ENCODE results near the gene RSPO3. TPM values are rescaled to one million over a fixed set of nuclear protein-coding genes. Genes with fewer than 3 reads are reported as not detected.

Gene RSPO3
- total RNA-seq, 3 donors from 2014 or later = 1.5 to 12.0 (median 9.1) TPM

- no peaks in the 10 kb centered on the region for H3K36me3 ChIP-seq (ENCODE audit: low read depth)
- no peak for TF ChIP-seq CTCF (IDR thresholded peaks at IDR 0.05)
- intact Hi-C loops (cut with DNase I, micrococcal nuclease) = no loop called here
- no peaks in the 10 kb centered on the region for H3K4me1 ChIP-seq (ENCODE audit: low read depth)
- ATAC-seq = no peak
- H3K4me3 ChIP-seq = no peak overlapping the region
- no peak for DNase-seq
- no peaks in the 10 kb centered on the region for H3K9me3 ChIP-seq
Observed at GRCh38 chr6:127146932-127147331, 28.5 kb downstream of the RSPO3 start.

- H3K36me3 ChIP-seq (ENCODE audit: low read depth) = no peaks in the 10 kb centered on the region
- ATAC-seq = no peak
- intact Hi-C loops (cut with DNase I, micrococcal nuclease) = no loop called here
- H3K9me3 ChIP-seq = no peaks in the 10 kb centered on the region
- no peak overlapping the region for H3K4me3 ChIP-seq
- DNase-seq = no peak
- TF ChIP-seq CTCF (IDR thresholded peaks at IDR 0.05) = no peak
- no peaks in the 10 kb centered on the region for H3K4me1 ChIP-seq (ENCODE audit: low read depth)
Observed at GRCh38 chr6:127147534-127147933, 29.1 kb downstream of the RSPO3 start.

- no peak for DNase-seq
- TF ChIP-seq CTCF (IDR thresholded peaks at IDR 0.05) = no peak
- intact Hi-C loops (cut with DNase I, micrococcal nuclease) = no loop called here
- no peak overlapping the region for H3K4me3 ChIP-seq
- no peaks in the 10 kb centered on the region for H3K9me3 ChIP-seq
- H3K36me3 ChIP-seq (ENCODE audit: low read depth) = no peaks in the 10 kb centered on the region
- no peak for ATAC-seq
- no peaks in the 10 kb centered on the region for H3K4me1 ChIP-seq (ENCODE audit: low read depth)
Observed at GRCh38 chr6:127148511-127148910, 30.0 kb downstream of the RSPO3 start.

GRCh38 chr6:127154509-127154908, 36.0 kb downstream of the RSPO3 start:
- intact Hi-C loops (cut with DNase I, micrococcal nuclease) = no loop called here

GRCh38 chr6:127160484-127160883, 42.0 kb downstream of the RSPO3 start:
- ATAC-seq (no peak), DNase-seq (no peak)
- no peak overlapping the region for H3K4me3 ChIP-seq
- intact Hi-C loops (cut with DNase I, micrococcal nuclease) = no loop called here
- H3K9me3 ChIP-seq = no peaks in the 10 kb centered on the region
- H3K4me1 ChIP-seq (ENCODE audit: low read depth) = no peaks in the 10 kb centered on the region
- no peaks in the 10 kb centered on the region for H3K36me3 ChIP-seq (ENCODE audit: low read depth)
- TF ChIP-seq CTCF (IDR thresholded peaks at IDR 0.05) = no peak

More at GRCh38 chr6:127154509-127154908, 36.0 kb downstream of the RSPO3 start:
- DNase-seq (no peak), ATAC-seq (no peak)
- Histone ChIP-seq H3K4me1 (ENCODE audit: low read depth) (no peaks in the 10 kb centered on the region), H3K4me3 (no peak overlapping the region), H3K9me3 (no peaks in the 10 kb centered on the region), H3K36me3 (ENCODE audit: low read depth) (no peaks in the 10 kb centered on the region)
- TF ChIP-seq CTCF (IDR thresholded peaks at IDR 0.05) = no peak

- ATAC-seq (no peak), DNase-seq (no peak)
- Histone ChIP-seq H3K4me3 (no peak overlapping the region), H3K4me1 (ENCODE audit: low read depth) (no peaks in the 10 kb centered on the region), H3K9me3 (no peaks in the 10 kb centered on the region), H3K36me3 (ENCODE audit: low read depth) (no peaks in the 10 kb centered on the region)
- intact Hi-C loops (cut with DNase I, micrococcal nuclease) = no loop called here
- no peak for TF ChIP-seq CTCF (IDR thresholded peaks at IDR 0.05)
Observed at GRCh38 chr6:127162836-127163235, 44.4 kb downstream of the RSPO3 start.

Data from mucosa of descending colon (tissue), 3 donors.